Hematopoietic multipotent progenitor cell treated with erythropoietin and hydrocortisone succinate and interleukin-3 and kit ligand, for 4 days (in vitro differentiated cells): ENCODE data around the gene SLC44A1.

Experiments used
- DNase-seq: peaks from one replicate; pipeline ENCODE4 v3.0.0-alpha.2; 2015

SLC44A1 gene

GRCh38 chr9:105275938-105276337 lies 31.5 kb downstream of the SLC44A1 start:
- no peak for DNase-seq

- no peak for DNase-seq
Measured at GRCh38 chr9:105278751-105279150, 34.3 kb downstream of the SLC44A1 start.

DNA sequence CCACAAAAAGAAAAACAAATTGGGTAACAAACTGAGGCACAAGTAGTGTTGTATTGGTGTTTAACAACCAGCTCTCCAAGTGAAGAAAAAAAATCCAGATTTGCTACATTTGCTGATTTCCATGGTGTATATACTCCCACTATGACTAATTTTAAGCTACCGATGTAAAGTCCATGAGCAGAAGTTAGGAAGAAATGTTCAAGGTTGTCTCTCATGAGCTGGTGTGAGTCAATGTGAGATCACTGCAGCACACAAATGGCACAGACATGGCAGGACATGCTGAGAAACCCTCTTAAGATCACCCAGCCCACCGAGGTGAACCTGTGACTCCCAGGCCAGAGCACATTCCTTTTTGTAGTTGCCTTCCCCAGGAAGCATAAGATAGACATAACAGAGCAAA lies 36.2 kb downstream of the SLC44A1 start:
- no peak for DNase-seq

- no peak for DNase-seq
Measured at GRCh38 chr9:105281272-105281671, 36.8 kb downstream of the SLC44A1 start.

DNA sequence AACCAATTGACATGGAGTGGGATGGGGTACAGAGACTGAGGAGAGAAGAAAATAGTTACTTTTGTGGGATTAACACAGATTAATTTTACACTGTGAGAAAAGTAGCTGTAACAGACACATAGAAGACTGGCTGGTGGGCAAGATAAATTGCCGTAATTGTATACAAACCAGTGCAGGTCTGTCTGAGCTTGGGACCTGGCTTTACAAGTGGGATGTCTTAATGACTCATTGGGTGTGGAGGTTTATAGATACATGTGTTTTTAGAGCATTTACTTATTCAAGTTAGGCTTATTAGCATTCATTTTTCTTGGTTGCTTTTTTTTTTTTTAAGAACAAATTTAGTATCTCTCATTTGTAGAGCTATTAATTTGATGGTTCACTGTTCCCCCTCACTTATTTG lies 37.5 kb downstream of the SLC44A1 start:
- DNase-seq = no peak

DNA sequence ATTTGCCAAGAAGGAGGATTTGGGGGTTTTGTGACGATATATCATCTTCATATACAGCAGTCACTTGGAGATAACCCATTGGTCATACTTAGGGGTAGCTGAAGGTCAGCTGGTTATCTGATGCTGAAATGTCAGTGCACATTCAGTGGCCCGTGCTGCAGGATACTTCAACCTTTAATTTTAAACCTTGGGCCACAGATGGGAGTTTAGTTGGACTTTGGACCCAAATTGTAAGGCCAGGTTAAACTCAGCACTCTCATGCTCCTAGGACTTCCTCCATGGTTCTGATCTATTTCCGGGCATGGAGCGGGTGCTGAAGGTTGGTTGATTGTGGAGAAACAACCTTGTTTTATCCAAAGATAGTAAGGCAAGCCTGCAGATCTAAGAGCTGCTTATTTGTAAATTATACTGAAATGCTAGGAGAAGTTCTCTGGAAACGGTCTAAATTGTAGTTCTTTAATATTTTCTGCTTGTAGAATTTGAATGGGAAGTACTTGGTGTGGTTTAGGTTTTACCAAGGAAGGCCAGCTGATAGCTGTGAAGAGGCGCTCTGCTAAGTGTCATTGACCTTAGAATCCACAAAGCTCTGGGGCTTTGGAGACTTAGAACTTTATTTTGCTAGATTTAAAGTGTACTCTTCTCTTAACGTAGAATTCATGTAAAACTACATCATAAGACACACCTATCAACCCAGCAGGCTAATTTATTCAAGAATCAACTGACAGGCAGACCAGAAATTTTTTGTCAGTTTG lies 38.6 kb downstream of the SLC44A1 start:
- DNase-seq = no peak

DNA sequence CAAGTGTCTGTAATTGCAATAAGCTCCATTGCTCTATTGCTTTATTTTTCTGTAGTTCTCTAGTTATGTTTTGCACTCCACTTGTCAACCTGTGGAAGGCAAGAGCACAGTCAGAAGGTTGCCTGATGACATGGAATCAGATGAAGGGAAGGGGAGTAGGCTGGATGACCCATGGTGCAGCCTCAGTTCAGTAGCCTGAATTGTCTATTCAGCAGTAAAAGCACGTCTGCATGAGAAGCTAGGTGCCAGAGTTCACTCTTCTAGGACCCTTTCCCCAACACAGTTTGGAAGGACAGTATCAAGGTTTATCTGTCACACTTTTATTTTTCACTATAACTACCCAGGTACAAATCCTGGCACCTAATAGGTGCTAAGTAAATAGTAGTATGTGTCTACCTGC lies 39.3 kb downstream of the SLC44A1 start:
- no peak for DNase-seq

DNA sequence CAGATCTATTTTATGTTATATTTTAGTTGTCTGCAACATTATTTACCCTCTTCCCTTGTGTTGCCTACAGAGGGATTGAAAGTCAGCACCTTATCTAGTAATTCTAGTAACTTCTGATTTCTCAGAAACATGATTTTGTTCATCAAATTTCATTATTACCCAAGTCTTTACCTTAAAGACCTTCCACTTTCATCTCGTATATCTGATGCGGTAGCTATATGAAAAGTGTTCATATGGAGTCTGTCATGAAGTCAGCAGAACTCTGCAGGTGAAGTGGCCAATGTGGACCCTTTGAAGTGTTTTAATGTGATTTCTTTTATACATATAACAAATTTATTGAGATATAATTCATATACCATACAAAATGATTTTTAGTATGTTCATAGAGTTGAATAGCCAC lies 40.0 kb downstream of the SLC44A1 start:
- DNase-seq = no peak

- no peak for DNase-seq
Measured at GRCh38 chr9:105286098-105286497, 41.6 kb downstream of the SLC44A1 start.

DNA sequence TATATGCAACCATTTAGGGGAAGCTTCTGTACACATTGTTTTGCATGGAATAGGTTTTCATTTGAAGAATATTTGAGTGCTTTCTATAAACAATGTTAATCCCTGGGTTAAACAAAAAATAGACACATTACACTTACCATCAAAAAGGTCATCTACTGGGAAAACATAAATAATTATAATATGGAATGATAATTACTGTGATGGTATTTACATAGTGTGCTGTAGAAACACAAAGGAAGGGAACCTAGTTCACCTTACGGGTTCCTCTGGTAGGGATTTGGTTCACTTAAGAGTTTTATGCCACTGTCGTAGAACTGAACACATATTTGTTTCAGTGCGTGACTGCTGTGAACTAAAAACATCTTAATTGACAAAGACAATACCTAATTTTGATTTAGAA lies 44.9 kb downstream of the SLC44A1 start:
- no peak for DNase-seq

DNA sequence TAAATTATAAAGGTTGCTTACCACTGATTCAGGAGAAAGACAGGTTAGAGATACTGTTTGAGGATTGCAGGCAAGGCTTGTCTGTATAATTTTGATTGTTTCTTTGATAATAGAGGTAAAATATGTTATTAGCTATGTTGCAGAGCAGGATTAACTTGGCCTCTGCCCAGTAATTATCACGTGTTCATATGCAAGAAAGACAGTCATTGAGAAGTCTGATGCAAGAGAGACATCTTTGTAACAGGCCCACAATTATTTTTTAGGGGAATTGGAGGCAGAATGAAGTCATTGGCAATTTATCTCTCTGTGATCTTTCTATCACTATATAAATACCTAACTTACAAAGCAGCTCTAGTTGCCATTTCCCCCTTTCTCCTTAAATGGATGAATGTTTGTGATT lies 46.0 kb downstream of the SLC44A1 start:
- DNase-seq = no peak

DNA sequence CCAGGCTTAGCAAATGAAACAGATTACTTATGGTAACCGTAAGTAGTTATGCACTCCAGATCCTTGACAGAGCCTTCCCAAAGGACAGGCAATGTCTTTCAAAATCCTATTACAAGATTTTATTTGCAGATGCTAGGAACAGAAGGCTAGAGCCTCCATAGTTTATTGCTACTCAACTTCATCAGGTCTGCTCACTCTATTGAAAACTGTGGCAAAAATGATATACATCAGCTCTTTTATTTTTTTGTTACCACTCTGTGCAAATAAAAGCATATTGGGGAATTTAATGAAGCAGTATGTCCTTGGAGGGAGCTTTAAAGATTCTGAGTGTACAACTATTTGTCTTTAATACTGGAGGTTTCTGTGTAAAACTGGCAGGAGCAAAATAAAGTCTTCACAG lies 46.5 kb downstream of the SLC44A1 start:
- DNase-seq = no peak

GRCh38 chr9:105291422-105291859 lies 47.0 kb downstream of the SLC44A1 start:
- DNase-seq = no peak

DNA sequence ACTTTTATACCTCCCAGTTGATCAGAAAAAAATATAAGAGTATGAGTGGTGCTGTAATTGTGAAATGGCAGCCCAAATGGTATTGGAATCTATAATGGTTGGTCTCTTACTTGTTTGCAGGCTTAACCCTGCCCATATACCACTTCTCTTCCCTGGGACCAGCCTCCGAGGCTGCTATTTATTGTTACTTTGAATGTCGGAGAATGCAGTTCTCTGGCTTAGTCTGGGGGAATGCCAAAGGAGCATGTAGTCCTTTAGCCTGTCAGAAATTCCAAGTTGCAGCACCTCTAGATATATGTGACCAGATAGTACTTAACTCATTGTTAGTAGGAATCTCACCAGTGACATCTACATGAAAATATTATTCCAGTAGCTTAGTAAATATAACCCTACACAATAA lies 47.5 kb downstream of the SLC44A1 start:
- DNase-seq = no peak

- DNase-seq = no peak
Measured at GRCh38 chr9:105293408-105293807, 49.0 kb downstream of the SLC44A1 start.

GRCh38 chr9:105295201-105295550 lies 50.7 kb downstream of the SLC44A1 start:
- DNase-seq = no peak

GRCh38 chr9:105295986-105296385 lies 51.5 kb downstream of the SLC44A1 start:
- no peak for DNase-seq

DNA sequence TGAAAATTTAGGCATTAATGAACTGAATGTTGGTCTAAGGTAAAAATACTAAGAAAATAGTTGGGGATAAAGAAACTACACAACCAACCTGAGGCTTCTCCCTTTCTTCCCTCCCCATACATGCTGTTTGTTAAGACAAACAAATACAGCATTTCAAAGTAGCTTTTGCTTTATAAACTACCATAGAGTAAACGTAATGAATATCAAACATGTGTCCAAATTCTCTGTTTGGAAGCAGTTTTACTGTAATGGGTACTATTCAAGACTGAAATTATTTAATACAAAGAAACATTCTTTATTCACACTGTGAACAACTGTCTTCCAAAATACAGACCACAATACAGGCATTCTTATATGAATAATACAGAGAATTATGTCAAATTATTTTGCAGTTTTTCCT lies 52.0 kb downstream of the SLC44A1 start:
- DNase-seq = no peak

DNA sequence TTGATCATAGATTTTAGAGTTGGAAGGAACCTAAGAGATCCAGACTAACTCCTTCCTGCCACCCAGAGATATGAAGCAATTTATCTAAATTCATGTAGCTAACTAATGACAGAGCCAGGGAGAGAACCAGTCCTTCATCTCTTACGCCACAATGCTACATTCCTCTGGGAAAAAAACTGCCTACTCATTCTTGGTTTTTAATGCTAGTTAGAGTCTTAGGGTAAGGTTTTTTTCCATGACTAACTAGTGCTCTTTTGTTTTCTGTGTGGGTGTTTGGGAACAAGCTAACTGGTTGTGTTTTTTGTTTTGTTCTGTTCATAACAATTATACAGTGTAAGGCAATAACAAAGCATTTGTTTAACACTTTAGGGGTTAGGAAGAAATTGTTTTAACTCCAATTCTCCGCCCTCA lies 52.4 kb downstream of the SLC44A1 start:
- DNase-seq = peak; percentile 73

DNA sequence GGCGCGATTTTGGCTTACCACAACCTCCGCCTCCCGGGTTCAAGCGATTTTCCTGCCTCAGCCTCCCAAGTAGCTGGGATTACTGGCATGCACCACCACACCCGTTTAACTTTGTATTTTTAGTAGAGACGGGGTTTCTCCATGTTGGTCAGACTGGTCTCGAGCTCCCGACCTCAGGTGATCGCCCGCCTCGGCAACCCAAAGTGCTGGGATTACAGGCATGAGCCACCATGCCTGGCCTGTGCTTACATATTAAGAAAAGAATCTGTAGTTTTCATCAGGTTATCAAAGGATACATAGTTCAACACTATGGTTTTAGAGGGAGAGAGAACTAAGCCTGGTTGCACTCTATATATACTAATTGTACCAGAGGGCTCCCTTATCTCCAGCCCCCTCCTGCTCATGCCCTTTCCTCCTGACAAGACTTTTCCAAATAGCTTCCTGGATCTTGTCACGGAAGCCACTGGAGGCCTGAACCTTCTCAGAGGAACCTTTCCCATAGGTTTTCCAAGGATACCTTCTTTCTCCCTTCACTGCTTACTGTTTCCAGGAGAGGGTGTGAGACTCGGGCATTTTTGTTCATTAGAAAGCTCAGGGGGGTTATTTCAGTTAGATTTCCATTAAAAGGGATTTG lies 53.1 kb downstream of the SLC44A1 start:
- DNase-seq = peak; percentile 60

GRCh38 chr9:105299190-105299854 lies 54.9 kb downstream of the SLC44A1 start:
- peak; percentile 95 for DNase-seq

GRCh38 chr9:105302728-105303127 lies 58.3 kb downstream of the SLC44A1 start:
- no peak for DNase-seq

GRCh38 chr9:105305856-105306255 lies 61.4 kb downstream of the SLC44A1 start:
- peak; percentile 33 for DNase-seq
